ENCODE results near the gene CPA2.
"Not testable (repeated sequence)": the region's sequence is repeated elsewhere in the genome, so short reads cannot be mapped to it uniquely, and the experiment has no call there.

CPA2 gene

DNA sequence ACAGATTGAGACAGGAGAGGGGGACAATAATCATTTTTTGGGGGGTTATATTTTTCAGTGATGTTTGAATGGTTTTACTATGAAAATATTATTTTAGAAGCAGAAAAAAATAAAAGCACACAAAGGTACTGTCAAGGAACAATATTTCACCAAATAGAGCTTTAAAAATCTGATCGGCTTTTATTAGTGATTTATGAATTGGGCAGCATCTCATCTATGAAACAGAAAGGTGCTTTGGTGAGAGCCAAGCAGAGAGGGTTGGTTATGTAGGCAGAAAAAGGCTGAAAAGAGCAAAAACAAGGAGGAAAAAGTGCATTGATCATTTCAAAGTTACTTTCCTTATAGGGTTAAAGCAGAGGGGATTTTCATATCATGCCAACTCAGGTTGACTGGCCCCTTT is 26.4 kb upstream of the CPA2 start:
- no peaks in the 10 kb centered on the region for H3K36me3 Mint-ChIP-seq
- peaks cover 19% of the 10 kb centered on the region for H3K27me3 Mint-ChIP-seq
- no peak for ATAC-seq
- no peak overlapping the region for H3K4me3 Mint-ChIP-seq
- H3K9me3 Mint-ChIP-seq: no peaks in the 10 kb centered on the region
- peaks cover 12% of the 10 kb centered on the region for H3K4me1 Mint-ChIP-seq
- H3K27ac Mint-ChIP-seq: no peak overlapping the region

GRCh38 chr7:130242198-130243014 is 24.3 kb upstream of the CPA2 start:
- H3K36me3 Mint-ChIP-seq: peaks cover 6% of the 10 kb centered on the region
- H3K4me3 Mint-ChIP-seq: no peak overlapping the region
- H3K27me3 Mint-ChIP-seq: peaks cover 8% of the 10 kb centered on the region
- peaks cover 12% of the 10 kb centered on the region for H3K4me1 Mint-ChIP-seq
- no peak overlapping the region for H3K27ac Mint-ChIP-seq
- no peak for ATAC-seq
- H3K9me3 Mint-ChIP-seq: peaks cover 9% of the 10 kb centered on the region

- peaks cover 12% of the 10 kb centered on the region for H3K4me1 Mint-ChIP-seq
- H3K9me3 Mint-ChIP-seq, H3K27ac Mint-ChIP-seq, H3K36me3 Mint-ChIP-seq, ATAC-seq, H3K27me3 Mint-ChIP-seq, H3K4me3 Mint-ChIP-seq: not testable (repeated sequence)
These were observed 23.2 kb upstream of the CPA2 start for GRCh38 chr7:130243486-130243885.

DNA sequence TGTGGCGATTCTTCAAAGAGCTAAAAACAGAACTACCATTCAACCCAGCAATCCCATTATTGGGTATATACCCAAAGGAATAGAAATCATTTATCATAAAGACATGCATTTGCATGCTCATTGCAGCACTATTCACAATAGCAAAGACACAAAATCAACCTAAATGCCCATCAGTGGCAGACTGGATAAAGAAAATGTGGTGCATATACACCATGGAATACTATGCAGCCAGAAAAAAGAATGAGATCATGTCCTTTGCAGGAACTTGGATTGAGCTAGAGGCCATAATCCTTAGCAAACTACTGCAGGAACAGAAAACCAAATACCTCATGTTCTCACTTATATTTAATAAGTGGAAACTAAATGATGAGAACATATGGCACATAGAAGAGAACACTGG is 20.2 kb upstream of the CPA2 start:
- not testable (repeated sequence) for H3K36me3 Mint-ChIP-seq, ATAC-seq, H3K27me3 Mint-ChIP-seq, H3K27ac Mint-ChIP-seq, H3K4me3 Mint-ChIP-seq
- Mint-ChIP-seq H3K9me3 (peaks cover 12% of the 10 kb centered on the region), H3K4me1 (peaks cover 12% of the 10 kb centered on the region)

DNA sequence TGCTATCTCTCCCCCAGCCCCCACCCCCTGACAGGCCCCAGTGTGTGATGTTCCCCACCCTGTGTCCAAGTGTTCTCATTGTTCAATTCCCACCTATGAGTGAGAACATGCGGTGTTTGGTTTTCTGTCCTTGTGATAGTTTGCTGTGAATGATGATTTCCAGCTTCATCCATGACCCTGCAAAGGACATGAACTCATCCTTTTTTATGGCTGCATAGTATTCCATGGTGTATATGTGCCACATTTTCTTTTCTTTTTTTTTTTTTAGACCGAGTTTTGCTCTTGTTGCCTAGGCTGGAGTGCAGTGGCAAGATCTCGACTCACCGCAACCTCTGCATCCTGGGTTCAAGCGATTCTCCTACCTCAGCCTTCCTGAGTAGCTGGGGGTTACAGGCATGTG is 17.8 kb upstream of the CPA2 start:
- not testable (repeated sequence) for H3K27me3 Mint-ChIP-seq, H3K27ac Mint-ChIP-seq, H3K4me3 Mint-ChIP-seq, H3K4me1 Mint-ChIP-seq, H3K36me3 Mint-ChIP-seq, ATAC-seq
- peaks cover 24% of the 10 kb centered on the region for H3K9me3 Mint-ChIP-seq

GRCh38 chr7:130249626-130250025 is 17.0 kb upstream of the CPA2 start:
- not testable (repeated sequence) for H3K4me1 Mint-ChIP-seq, H3K4me3 Mint-ChIP-seq, ATAC-seq, H3K36me3 Mint-ChIP-seq, H3K27ac Mint-ChIP-seq
- H3K9me3 Mint-ChIP-seq: peaks cover 27% of the 10 kb centered on the region
- H3K27me3 Mint-ChIP-seq: peaks cover 14% of the 10 kb centered on the region

GRCh38 chr7:130254555-130254954 is 12.1 kb upstream of the CPA2 start:
- Mint-ChIP-seq H3K4me1 (no peaks in the 10 kb centered on the region), H3K9me3 (peaks cover 20% of the 10 kb centered on the region), H3K27me3 (peaks cover 26% of the 10 kb centered on the region), H3K27ac (no peak overlapping the region), H3K36me3 (no peaks in the 10 kb centered on the region), H3K4me3 (no peak overlapping the region)
- no peak for ATAC-seq

DNA sequence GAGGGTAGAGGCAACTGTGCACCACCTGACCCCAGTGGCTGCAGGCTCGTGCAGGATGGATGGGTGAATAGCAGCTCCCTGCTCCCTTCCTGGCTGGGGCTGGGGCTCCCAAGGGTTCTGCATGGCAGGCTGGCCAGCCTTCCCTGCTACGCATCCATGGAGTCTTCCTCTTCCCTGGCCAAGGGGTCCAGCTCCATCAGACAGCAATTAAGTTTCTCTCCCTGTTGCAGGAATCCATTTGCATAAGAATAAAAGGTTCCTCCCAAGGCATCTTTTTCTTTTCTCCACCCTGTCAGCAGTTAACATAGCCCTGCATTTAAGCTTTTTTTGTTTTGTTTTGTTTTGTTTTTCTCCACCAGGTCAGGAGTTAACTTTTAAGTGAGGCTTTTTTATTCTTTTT is 10.0 kb upstream of the CPA2 start:
- peaks cover 26% of the 10 kb centered on the region for H3K9me3 Mint-ChIP-seq
- no peak for ATAC-seq
- H3K27me3 Mint-ChIP-seq: peaks cover 32% of the 10 kb centered on the region
- no peak overlapping the region for H3K4me3 Mint-ChIP-seq
- no peak overlapping the region for H3K27ac Mint-ChIP-seq
- H3K4me1 Mint-ChIP-seq: no peaks in the 10 kb centered on the region
- H3K36me3 Mint-ChIP-seq: no peaks in the 10 kb centered on the region

GRCh38 chr7:130258494-130259078 is 8.1 kb upstream of the CPA2 start:
- no peaks in the 10 kb centered on the region for H3K4me1 Mint-ChIP-seq

GRCh38 chr7:130262448-130262847 is 4.2 kb upstream of the CPA2 start:
- Mint-ChIP-seq H3K4me3 (no peak overlapping the region), H3K9me3 (peaks cover 12% of the 10 kb centered on the region), H3K27ac (no peak overlapping the region), H3K4me1 (no peaks in the 10 kb centered on the region), H3K27me3 (peaks cover 35% of the 10 kb centered on the region), H3K36me3 (no peaks in the 10 kb centered on the region)
- ATAC-seq: no peak

More at GRCh38 chr7:130258494-130259078, 8.1 kb upstream of the CPA2 start:
- peaks cover 44% of the 10 kb centered on the region for H3K27me3 Mint-ChIP-seq
- H3K4me3 Mint-ChIP-seq: no peak overlapping the region
- peaks cover 17% of the 10 kb centered on the region for H3K9me3 Mint-ChIP-seq
- H3K27ac Mint-ChIP-seq: no peak overlapping the region
- ATAC-seq: no peak
- H3K36me3 Mint-ChIP-seq: no peaks in the 10 kb centered on the region

GRCh38 chr7:130263130-130263529 is 3.5 kb upstream of the CPA2 start:
- no peak overlapping the region for H3K27ac Mint-ChIP-seq

DNA sequence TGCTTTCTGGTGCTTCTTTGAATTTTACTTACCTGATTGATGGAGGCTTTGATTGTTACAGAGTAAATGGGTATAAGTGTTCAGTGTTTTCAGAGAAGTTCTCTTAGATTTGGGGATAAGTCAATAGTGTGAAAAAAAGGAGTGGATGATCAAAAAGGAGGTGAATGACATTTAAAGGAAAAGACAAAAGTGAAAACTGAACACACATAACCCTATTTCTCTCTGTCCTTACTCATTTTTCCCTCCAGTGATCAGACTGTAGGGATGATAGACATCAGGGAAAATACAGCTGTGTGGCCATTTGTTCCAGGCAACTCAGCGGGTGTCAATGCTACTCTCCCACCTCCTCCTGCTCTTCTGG is 278 bp downstream of the CPA2 start:
- H3K27ac Mint-ChIP-seq: no peak overlapping the region
- peaks cover 52% of the 10 kb centered on the region for H3K27me3 Mint-ChIP-seq
- no peaks in the 10 kb centered on the region for H3K4me1 Mint-ChIP-seq
- ATAC-seq: no peak
- H3K9me3 Mint-ChIP-seq: no peaks in the 10 kb centered on the region
- H3K4me3 Mint-ChIP-seq: no peak overlapping the region
- H3K36me3 Mint-ChIP-seq: no peaks in the 10 kb centered on the region

More at GRCh38 chr7:130263130-130263529, 3.5 kb upstream of the CPA2 start:
- no peak for ATAC-seq
- peaks cover 12% of the 10 kb centered on the region for H3K9me3 Mint-ChIP-seq
- peaks cover 35% of the 10 kb centered on the region for H3K27me3 Mint-ChIP-seq
- no peaks in the 10 kb centered on the region for H3K36me3 Mint-ChIP-seq
- no peak overlapping the region for H3K4me3 Mint-ChIP-seq
- no peaks in the 10 kb centered on the region for H3K4me1 Mint-ChIP-seq

DNA sequence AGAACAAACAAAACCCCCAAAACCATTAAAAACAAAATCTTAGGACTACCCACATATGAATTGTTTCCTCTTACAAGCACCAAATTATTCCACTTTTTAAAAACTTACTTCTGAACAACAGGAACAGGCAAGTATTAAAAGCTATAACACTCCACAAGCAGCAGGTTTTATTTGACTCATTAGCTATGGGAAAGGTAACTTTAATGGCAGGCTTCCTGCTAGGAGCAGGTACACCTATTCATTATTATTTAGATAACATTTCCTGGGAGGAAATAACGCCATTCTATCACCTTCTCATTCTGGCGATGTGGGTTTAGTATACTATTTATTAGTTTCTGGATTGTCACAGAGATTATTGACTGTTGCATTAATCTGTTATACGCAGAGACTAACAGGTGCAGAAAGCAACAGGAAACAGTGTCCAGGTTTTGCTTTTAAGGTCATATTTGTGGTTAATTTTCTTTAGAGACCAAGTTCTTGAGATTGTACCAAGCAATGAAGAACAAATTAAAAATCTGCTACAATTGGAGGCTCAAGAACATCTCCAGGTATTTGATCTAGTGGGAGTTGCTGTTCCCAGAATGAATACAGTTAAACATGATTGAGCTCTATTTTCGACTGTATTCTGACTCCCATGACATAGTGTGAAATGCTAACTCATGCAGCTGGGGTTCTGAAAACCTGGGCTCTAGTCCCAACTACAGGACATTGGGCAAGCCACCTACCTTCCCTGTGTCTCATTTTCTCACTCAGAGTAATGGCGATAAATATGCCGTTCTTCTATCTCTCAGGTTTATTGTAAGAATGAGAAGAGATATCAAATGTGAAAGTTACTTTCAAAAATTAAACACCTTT is 2.0 kb downstream of the CPA2 start:
- ATAC-seq: no peak
- H3K27me3 Mint-ChIP-seq: peaks cover 55% of the 10 kb centered on the region

DNA sequence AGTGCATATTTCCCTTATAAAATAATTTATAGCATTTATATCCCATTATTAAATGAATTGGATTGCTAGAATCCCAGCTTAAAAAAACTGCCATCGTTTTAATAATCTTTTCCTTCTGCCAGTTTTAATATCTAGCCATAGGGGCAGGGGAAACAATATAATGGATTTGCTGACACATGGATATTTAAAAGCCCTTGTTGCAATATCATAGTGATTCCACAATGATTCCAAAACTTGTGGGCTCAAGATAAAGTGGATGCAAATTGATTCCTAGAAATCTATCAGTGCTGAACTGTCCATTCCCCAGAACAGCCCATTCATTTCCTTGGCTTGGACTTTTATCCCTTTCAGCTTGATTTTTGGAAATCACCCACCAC is 2.6 kb downstream of the CPA2 start:
- H3K4me1 Mint-ChIP-seq: no peaks in the 10 kb centered on the region
- H3K9me3 Mint-ChIP-seq: no peaks in the 10 kb centered on the region
- no peak overlapping the region for H3K27ac Mint-ChIP-seq
- no peaks in the 10 kb centered on the region for H3K36me3 Mint-ChIP-seq
- peaks cover 61% of the 10 kb centered on the region for H3K27me3 Mint-ChIP-seq
- no peak for ATAC-seq
- H3K4me3 Mint-ChIP-seq: no peak overlapping the region

More for the DNA sequence above, 2.0 kb downstream of the CPA2 start:
- H3K27ac Mint-ChIP-seq: no peak overlapping the region
- H3K9me3 Mint-ChIP-seq: no peaks in the 10 kb centered on the region
- H3K36me3 Mint-ChIP-seq: no peaks in the 10 kb centered on the region
- no peak overlapping the region for H3K4me3 Mint-ChIP-seq
- H3K4me1 Mint-ChIP-seq: no peaks in the 10 kb centered on the region

DNA sequence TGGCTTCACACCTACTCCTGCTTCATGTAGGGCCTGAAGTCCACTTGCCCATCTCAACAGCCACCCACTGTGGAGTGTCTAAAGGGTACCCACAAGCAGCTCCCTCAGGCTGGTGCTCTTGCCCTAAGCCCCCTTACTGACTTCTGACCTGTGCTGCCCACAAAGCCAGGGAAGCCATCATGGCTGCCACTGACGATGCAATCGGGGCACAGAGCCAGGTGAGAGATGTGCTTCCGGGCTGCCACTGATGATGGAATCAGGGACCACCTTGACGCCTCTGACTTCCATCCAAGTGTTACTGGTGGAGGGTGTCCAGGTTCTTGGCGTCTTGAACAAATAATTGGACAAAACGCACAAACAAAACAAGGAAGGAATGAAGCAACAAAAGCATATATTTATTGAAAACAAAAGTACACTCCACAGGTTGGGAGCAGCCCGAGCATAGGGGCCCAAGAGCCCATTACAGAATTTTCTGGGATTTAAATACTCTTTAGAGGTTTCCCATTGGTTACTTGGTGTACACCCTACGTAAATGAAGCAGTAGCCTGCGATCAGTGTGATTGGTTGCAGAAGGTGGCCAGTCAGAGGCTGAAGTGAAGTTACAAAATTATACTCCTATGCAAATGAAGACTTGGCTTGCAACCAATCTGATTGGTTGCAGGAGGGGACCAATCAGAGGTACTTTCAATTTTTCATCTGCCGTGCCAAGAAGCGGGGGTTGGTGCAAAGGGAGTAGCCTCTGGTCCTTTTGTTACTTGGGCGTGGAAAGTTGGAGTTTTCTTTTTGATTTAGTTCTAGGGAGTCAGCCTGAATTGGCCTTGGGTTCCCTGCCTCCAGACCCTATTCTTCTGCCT is 4.5 kb downstream of the CPA2 start:
- H3K4me1 Mint-ChIP-seq: no peaks in the 10 kb centered on the region
- ATAC-seq: no peak
- H3K27me3 Mint-ChIP-seq: peaks cover 64% of the 10 kb centered on the region
- no peaks in the 10 kb centered on the region for H3K9me3 Mint-ChIP-seq
- H3K36me3 Mint-ChIP-seq: no peaks in the 10 kb centered on the region
- no peak overlapping the region for H3K27ac Mint-ChIP-seq
- no peak overlapping the region for H3K4me3 Mint-ChIP-seq
